IPS-20b (cell line): Measurements from ENCODE around the gene ADGRG4.
"Not testable (repeated sequence)": the region's sequence is repeated elsewhere in the genome, so short reads cannot be mapped to it uniquely, and the experiment has no call there.

ENCODE experiments used
- H3K27ac ChIP-seq: one replicate; pipeline ENCODE4 v1.5.1; 2013; ENCODE audit warnings: low read length
- H3K27me3 ChIP-seq: 2 replicates; pipeline ENCODE4 v1.6.1; 2013; ENCODE audit warnings: mild to moderate bottlenecking, low read length, inconsistent platforms; ENCODE audit not compliant: insufficient read depth
- H3K36me3 ChIP-seq: 2 replicates; pipeline ENCODE4 v1.6.1; 2013; ENCODE audit warnings: low read depth, mild to moderate bottlenecking, inconsistent platforms, low read length, moderate library complexity; ENCODE audit not compliant: insufficient read depth
- H3K4me1 ChIP-seq: 2 replicates; pipeline ENCODE4 v1.6.1; 2013; ENCODE audit warnings: mild to moderate bottlenecking, control low read depth, inconsistent platforms, low read length, moderate library complexity; ENCODE audit not compliant: insufficient read depth
- H3K4me3 ChIP-seq: 2 replicates; pipeline ENCODE4 v1.5.1; 2013; ENCODE audit warnings: mild to moderate bottlenecking, low read length, inconsistent platforms
- H3K9ac ChIP-seq: 2 replicates; pipeline ENCODE4 v1.6.1; 2013; ENCODE audit warnings: low read depth, mild to moderate bottlenecking, inconsistent platforms, low read length, moderate library complexity
- H3K9me3 ChIP-seq: 2 replicates; pipeline ENCODE4 v1.6.1; 2013; ENCODE audit warnings: mild to moderate bottlenecking, low read depth, low read length, inconsistent platforms; ENCODE audit not compliant: insufficient read depth

The ADGRG4 gene

DNA sequence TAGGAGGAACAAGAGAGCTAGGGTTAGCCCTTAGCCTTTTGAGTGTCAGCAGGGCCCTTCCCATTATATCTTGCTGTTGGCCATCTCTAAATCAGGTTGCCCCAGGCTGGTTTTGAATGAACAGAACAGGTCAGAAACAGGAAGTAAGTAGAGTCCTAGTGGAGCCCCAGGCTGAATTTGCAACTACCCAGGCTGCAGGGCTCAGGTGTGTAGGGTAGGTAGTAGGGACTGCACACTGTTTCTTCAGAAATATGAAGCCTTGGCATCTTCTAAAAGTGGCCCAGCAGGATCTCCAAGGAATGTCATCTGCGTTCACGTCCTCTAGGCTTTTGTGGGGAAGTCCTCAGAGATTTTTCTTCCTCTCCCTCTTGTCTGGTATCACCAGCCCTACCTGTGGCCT lies 90.2 kb downstream of the ADGRG4 start:
- no peaks in the 10 kb centered on the region for H3K4me1 ChIP-seq
- H3K9ac ChIP-seq: no peak overlapping the region
- no peaks in the 10 kb centered on the region for H3K36me3 ChIP-seq
- no peak overlapping the region for H3K4me3 ChIP-seq
- H3K9me3 ChIP-seq: no peaks in the 10 kb centered on the region
- H3K27ac ChIP-seq: no peak overlapping the region
- no peaks in the 10 kb centered on the region for H3K27me3 ChIP-seq

DNA sequence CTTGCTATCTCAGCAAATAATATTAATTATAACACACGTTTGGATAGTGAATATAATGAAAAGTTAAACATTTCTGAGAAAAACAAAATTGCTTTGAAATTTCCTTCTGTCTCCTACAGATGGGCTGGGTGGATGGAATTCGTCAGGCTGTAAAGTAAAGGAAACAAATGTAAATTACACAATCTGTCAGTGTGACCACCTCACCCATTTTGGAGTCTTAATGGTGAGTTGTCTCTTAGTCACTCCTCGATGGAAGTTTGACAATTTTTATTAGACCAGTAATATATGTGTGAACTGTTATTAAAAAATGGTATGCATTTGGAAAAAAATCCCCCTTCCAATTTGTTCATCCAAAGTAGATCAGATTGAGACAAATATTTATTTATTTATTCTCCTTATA lies 94.5 kb downstream of the ADGRG4 start:
- H3K9ac ChIP-seq: no peak overlapping the region
- H3K36me3 ChIP-seq: no peaks in the 10 kb centered on the region
- H3K27me3 ChIP-seq: no peaks in the 10 kb centered on the region
- no peak overlapping the region for H3K27ac ChIP-seq
- no peaks in the 10 kb centered on the region for H3K9me3 ChIP-seq
- H3K4me1 ChIP-seq: no peaks in the 10 kb centered on the region
- no peak overlapping the region for H3K4me3 ChIP-seq

DNA sequence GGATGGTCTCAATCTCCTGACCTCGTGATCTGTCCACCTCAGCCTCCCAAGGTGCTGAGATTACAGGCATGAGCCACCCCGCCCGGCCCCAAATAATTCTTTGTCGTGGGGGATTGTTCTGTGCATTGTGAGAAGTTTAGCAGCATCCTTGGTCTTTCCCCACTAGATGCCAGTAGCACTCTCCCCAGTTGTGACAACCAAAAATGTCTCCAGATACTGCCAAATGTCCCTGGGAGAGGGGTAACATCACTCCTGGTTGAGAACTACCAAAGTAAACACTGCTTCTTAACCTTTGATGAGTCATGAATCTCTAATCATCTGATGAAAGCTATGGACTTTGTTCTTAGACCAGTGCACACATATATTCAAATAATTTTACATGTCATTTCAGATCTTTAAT lies 96.2 kb downstream of the ADGRG4 start:
- Histone ChIP-seq H3K4me1 (no peaks in the 10 kb centered on the region), H3K9ac (no peak overlapping the region), H3K27ac (no peak overlapping the region), H3K9me3 (no peaks in the 10 kb centered on the region), H3K27me3 (no peaks in the 10 kb centered on the region), H3K36me3 (no peaks in the 10 kb centered on the region), H3K4me3 (no peak overlapping the region)

DNA sequence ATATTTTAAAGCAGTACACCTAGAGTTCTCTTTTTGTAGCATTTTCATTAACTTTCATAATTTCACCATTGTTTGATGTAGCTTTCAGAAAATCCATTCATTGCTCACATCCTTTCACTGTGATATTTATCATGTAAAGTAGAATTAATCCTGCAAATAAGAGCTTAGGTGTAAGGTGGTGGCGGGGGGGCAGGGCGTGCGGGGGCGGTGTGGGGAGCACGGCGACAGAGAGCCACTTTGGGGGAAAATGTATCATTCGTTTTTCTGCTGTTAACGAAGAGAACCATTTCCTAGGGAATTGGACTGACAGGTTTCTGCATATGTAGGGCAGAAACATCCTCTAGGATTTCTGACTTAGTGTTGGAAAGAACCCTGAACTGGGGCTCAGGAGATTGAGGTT lies 104.4 kb downstream of the ADGRG4 start:
- Histone ChIP-seq H3K4me1 (no peaks in the 10 kb centered on the region), H3K27ac (no peak overlapping the region), H3K9ac (no peak overlapping the region), H3K9me3 (no peaks in the 10 kb centered on the region), H3K36me3 (no peaks in the 10 kb centered on the region), H3K27me3 (no peaks in the 10 kb centered on the region), H3K4me3 (no peak overlapping the region)

GRCh38 chrX:136417806-136418205 lies 117.0 kb downstream of the ADGRG4 start:
- no peaks in the 10 kb centered on the region for H3K9me3 ChIP-seq
- no peaks in the 10 kb centered on the region for H3K27me3 ChIP-seq
- H3K4me1 ChIP-seq: no peaks in the 10 kb centered on the region
- H3K9ac ChIP-seq: no peak overlapping the region
- no peaks in the 10 kb centered on the region for H3K36me3 ChIP-seq
- no peak overlapping the region for H3K27ac ChIP-seq
- H3K4me3 ChIP-seq: no peak overlapping the region

DNA sequence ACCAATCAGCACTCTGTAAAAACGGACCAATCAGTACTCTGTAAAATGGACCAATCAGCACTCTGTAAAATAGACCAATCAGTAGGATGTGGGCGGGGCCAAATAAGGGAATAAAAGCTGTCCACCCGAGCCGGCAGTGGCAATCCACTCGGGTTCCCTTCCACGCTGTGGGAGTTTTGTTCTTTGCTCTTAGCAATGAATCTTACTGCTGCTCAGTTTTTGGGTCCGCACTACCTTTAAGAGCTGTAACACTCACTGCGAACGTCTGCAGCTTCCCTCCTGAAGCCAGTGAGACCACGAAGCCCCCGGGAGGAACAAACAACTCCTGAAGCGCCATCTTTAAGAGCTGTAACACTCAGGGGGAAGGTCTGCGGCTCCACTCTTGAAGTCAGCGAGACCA lies 120.6 kb downstream of the ADGRG4 start:
- H3K4me3 ChIP-seq: no peak overlapping the region
- no peaks in the 10 kb centered on the region for H3K27me3 ChIP-seq
- H3K36me3 ChIP-seq: no peaks in the 10 kb centered on the region
- no peak overlapping the region for H3K27ac ChIP-seq
- no peaks in the 10 kb centered on the region for H3K9me3 ChIP-seq
- H3K4me1 ChIP-seq: no peaks in the 10 kb centered on the region
- H3K9ac ChIP-seq: no peak overlapping the region

- Histone ChIP-seq H3K27ac (no peak overlapping the region), H3K36me3 (no peaks in the 10 kb centered on the region), H3K27me3 (no peaks in the 10 kb centered on the region), H3K4me1 (no peaks in the 10 kb centered on the region), H3K4me3 (no peak overlapping the region), H3K9ac (no peak overlapping the region), H3K9me3 (no peaks in the 10 kb centered on the region)
Observed at GRCh38 chrX:136423724-136424123, 123.0 kb downstream of the ADGRG4 start.

GRCh38 chrX:136425996-136426395 lies 125.2 kb downstream of the ADGRG4 start:
- H3K9ac ChIP-seq: no peak overlapping the region
- H3K4me3 ChIP-seq: no peak overlapping the region
- no peaks in the 10 kb centered on the region for H3K36me3 ChIP-seq
- H3K9me3 ChIP-seq: no peaks in the 10 kb centered on the region
- no peaks in the 10 kb centered on the region for H3K4me1 ChIP-seq
- no peaks in the 10 kb centered on the region for H3K27me3 ChIP-seq
- no peak overlapping the region for H3K27ac ChIP-seq

- Histone ChIP-seq H3K9me3 (no peaks in the 10 kb centered on the region), H3K9ac (no peak overlapping the region), H3K4me1 (no peaks in the 10 kb centered on the region), H3K27me3 (no peaks in the 10 kb centered on the region), H3K27ac (no peak overlapping the region), H3K36me3 (no peaks in the 10 kb centered on the region), H3K4me3 (no peak overlapping the region)
Observed at GRCh38 chrX:136431625-136432024, 130.9 kb downstream of the ADGRG4 start.

- Histone ChIP-seq H3K27me3 (no peaks in the 10 kb centered on the region), H3K9me3 (no peaks in the 10 kb centered on the region), H3K4me1 (no peaks in the 10 kb centered on the region), H3K4me3 (no peak overlapping the region), H3K36me3 (no peaks in the 10 kb centered on the region), H3K9ac (no peak overlapping the region), H3K27ac (no peak overlapping the region)
Observed at GRCh38 chrX:136437774-136438173, 137.0 kb downstream of the ADGRG4 start.

DNA sequence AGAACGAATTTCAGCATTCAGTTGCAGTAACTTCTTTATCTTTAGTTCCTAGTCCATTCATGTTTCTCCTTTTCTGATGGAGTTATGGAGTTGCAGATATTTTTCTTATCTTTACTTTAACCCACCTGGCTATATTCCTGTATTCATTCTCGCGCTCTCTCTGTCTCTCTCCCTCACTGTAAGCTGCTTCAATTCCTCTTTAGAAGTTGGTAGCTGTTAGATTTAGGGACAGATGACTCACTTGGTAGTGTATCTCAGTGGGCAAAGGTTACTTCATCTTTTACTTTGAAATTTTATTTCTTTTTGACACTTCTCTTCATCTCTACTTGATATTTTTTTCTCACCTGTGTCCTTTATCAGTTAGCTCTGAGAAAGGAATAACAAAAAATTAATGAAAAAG lies 137.4 kb downstream of the ADGRG4 start:
- no peaks in the 10 kb centered on the region for H3K27me3 ChIP-seq
- no peaks in the 10 kb centered on the region for H3K4me1 ChIP-seq
- H3K9ac ChIP-seq: no peak overlapping the region
- H3K9me3 ChIP-seq: no peaks in the 10 kb centered on the region
- no peak overlapping the region for H3K27ac ChIP-seq
- H3K36me3 ChIP-seq: no peaks in the 10 kb centered on the region
- H3K4me3 ChIP-seq: no peak overlapping the region

GRCh38 chrX:136445674-136446073 lies 144.9 kb downstream of the ADGRG4 start:
- H3K9ac ChIP-seq, H3K9me3 ChIP-seq, H3K4me3 ChIP-seq, H3K27ac ChIP-seq, H3K36me3 ChIP-seq, H3K4me1 ChIP-seq, H3K27me3 ChIP-seq: not testable (repeated sequence)

DNA sequence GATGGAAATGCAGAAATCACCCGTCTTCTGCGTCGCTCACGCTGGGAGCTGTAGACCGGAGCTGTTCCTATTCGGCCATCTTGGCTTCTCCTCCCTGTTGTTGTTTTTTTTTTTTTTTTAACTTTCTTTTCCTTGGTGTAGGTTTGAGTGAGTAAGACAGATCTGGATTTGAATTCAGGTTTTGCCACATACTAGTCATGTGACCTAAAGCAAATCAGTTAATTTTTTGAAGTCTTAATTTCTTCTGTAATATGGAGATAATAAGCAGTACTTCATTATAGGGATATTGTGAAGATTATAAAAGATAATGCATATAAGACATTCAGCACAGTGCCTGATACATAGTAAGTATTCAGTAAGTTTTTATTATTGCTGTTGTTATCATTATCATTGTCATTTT lies 145.4 kb downstream of the ADGRG4 start:
- H3K27ac ChIP-seq: no peak overlapping the region
- H3K36me3 ChIP-seq: no peaks in the 10 kb centered on the region
- no peaks in the 10 kb centered on the region for H3K27me3 ChIP-seq
- no peak overlapping the region for H3K4me3 ChIP-seq
- no peak overlapping the region for H3K9ac ChIP-seq
- no peaks in the 10 kb centered on the region for H3K4me1 ChIP-seq
- no peaks in the 10 kb centered on the region for H3K9me3 ChIP-seq
